Measurements from ENCODE around the gene BCL2L1. TPM values are rescaled to one million over a fixed set of nuclear protein-coding genes. Genes with fewer than 3 reads are reported as not detected.

The BCL2L1 gene
- total and polyA plus RNA-seq, 2 donors (not counting 3 experiments of a cell fraction or from before 2014, with no cell fraction given), result 78.0 to 101 TPM

- no peak overlapping the region for H3K9ac ChIP-seq (replicated peaks; ENCODE audit: extremely low read depth, insufficient read depth, low read length)
- H3K27ac ChIP-seq (ENCODE audit: insufficient read depth, low read depth, low read length), result no peak overlapping the region
- no peak overlapping the region for H3K4me2 ChIP-seq (ENCODE audit: insufficient read depth, low read length)
- no peaks in the 10 kb centered on the region for H3K9me1 ChIP-seq (replicated peaks; ENCODE audit: control insufficient read depth, extremely low read depth, insufficient read depth, low read length)
- DNase-seq (ENCODE audit: low read depth, low spot score), result no peak
- POLR2A ChIA-PET, result no interaction called here
- no peak overlapping the region for H2AFZ ChIP-seq (ENCODE audit: low read depth, low read length)
- no TSS peak for BruUV-seq (replicated peaks)
- H3K4me3 ChIP-seq (replicated peaks in 1 of 3; ENCODE audit: insufficient read depth in 1 of 3, low read depth in 1 of 3, low read length in 3 of 3), result no peak overlapping the region
- TF ChIP-seq POLR2AphosphoS5 (IDR thresholded peaks at IDR 0.05; ENCODE audit: insufficient read depth, low read depth, low read length) (no peak), MAX (IDR thresholded peaks at IDR 0.05; ENCODE audit: insufficient read depth, insufficient read length) (no peak), EZH2 (IDR thresholded peaks at IDR 0.05; ENCODE audit: borderline replicate concordance, low read depth, low read length, severe bottlenecking) (no peak), FOS (IDR thresholded peaks at IDR 0.05; ENCODE audit: borderline replicate concordance, insufficient read depth, low read length) (no peak), MYC (IDR thresholded peaks at IDR 0.05; ENCODE audit: low read depth, low read length) (no peak), GATA2 (IDR thresholded peaks at IDR 0.05; ENCODE audit: insufficient read depth, insufficient read length, low read depth, low read length) (no peak), CTCF (IDR thresholded peaks at IDR 0.05; ENCODE audit: extremely low read depth in 1 of 2, insufficient read depth in 1 of 2, low read depth in 1 of 2, low read length in 2 of 2) (no peak), POLR2A (IDR thresholded peaks at IDR 0.05; ENCODE audit: low read depth, low read length) (no peak), JUN (IDR thresholded peaks at IDR 0.05; ENCODE audit: borderline replicate concordance, insufficient read depth, insufficient read length, low read depth) (no peak)
- dilution Hi-C loops (cut with MboI; ENCODE audit: extremely low pct_ligation_motif_present, low sequenced_read_pairs) (no loop called here), intact Hi-C loops (cut with micrococcal nuclease) (no loop called here)
- H3K79me2 ChIP-seq (ENCODE audit: control insufficient read depth, insufficient read depth, low read length), result peaks cover 91% of the 10 kb centered on the region
- H3K36me3 ChIP-seq (ENCODE audit: control insufficient read depth in 2 of 2, extremely low read depth in 1 of 2, insufficient read depth in 2 of 2, low read length in 2 of 2), result peaks cover 0 to 8% of the 10 kb centered on the region in 2 experiments
- FAIRE-seq, result no peak
- no peaks in the 10 kb centered on the region for H3K9me3 ChIP-seq (replicated peaks; ENCODE audit: control insufficient read depth, insufficient read depth, low read length)
- no peaks in the 10 kb centered on the region for H3K4me1 ChIP-seq (ENCODE audit: control insufficient read depth, extremely low read depth, insufficient read depth, low read length)
- H4K20me1 ChIP-seq (replicated peaks; ENCODE audit: control insufficient read depth, extremely low read depth, insufficient read depth, low read length), result peaks cover 3% of the 10 kb centered on the region
- no peaks in the 10 kb centered on the region for H3K27me3 ChIP-seq (ENCODE audit: control insufficient read depth in 2 of 2, insufficient read depth in 2 of 2, low read length in 2 of 2)
- CTCF ChIA-PET, result interaction anchor here (1.0 to 1.3 kb wide), 3 partner anchors 10 to 124 kb away, joined by 3 to 5 read pairs (median 3); no protein-coding TSS in a partner anchor
Measured at GRCh38 chr20:31758521-31758920, 35.9 kb upstream of the BCL2L1 start.

All from endothelial cell of umbilical vein (primary cell).